Measurements from ENCODE around the gene TSC22D4. TPM values are rescaled to one million over a fixed set of nuclear protein-coding genes. Genes with fewer than 3 reads are reported as not detected.

The TSC22D4 gene
- total and polyA plus RNA-seq, 2 experiments from 2014 or later, result 19.1 to 30.7 TPM

GRCh38 chr7:100425347-100425746, 53.7 kb downstream of the TSC22D4 start:
- H3K27ac ChIP-seq, result no peak overlapping the region
- no peak overlapping the region for H3K9ac ChIP-seq
- no peaks in the 10 kb centered on the region for H3K9me3 ChIP-seq (ENCODE audit: low read depth)
- H3K4me1 ChIP-seq (ENCODE audit: insufficient read depth), result no peaks in the 10 kb centered on the region
- WGBS, 2 experiments (ENCODE audit: low coverage in 1 of 2, low lambda C conversion rate in 2 of 2, missing lambda C conversion rate in 2 of 2), result 0% methylated on average over 1 of the region's 1 CpG
- no peak overlapping the region for H3K4me3 ChIP-seq
- H2AFZ ChIP-seq, result no peak overlapping the region
- H3K36me3 ChIP-seq (ENCODE audit: low read depth), result no peaks in the 10 kb centered on the region
- H3K79me2 ChIP-seq (ENCODE audit: insufficient read depth), result peaks cover 6% of the 10 kb centered on the region
- DNase-seq, result no peak
- no peaks in the 10 kb centered on the region for H3F3A ChIP-seq (ENCODE audit: insufficient read depth)
- H4K20me1 ChIP-seq (ENCODE audit: insufficient read depth), result no peaks in the 10 kb centered on the region
- H3K9me2 ChIP-seq (ENCODE audit: insufficient read depth), result no peaks in the 10 kb centered on the region
- in situ Hi-C loops (cut with MboI), result no loop called here
- H3K4me2 ChIP-seq (ENCODE audit: unreplicated experiment), result no peak overlapping the region
- TF ChIP-seq EZH2 (IDR thresholded peaks at IDR 0.05; ENCODE audit: insufficient read depth, poor library complexity, severe bottlenecking), result no peak
- TF ChIP-seq EZH2phosphoT487 (IDR thresholded peaks at IDR 0.05; ENCODE audit: insufficient read depth, low read depth), result no peak
- no peaks in the 10 kb centered on the region for H3K27me3 ChIP-seq (replicated peaks; ENCODE audit: insufficient read depth)

GRCh38 chr7:100423315-100423714, 55.7 kb downstream of the TSC22D4 start:
- Histone ChIP-seq H3K4me1 (ENCODE audit: insufficient read depth) (no peaks in the 10 kb centered on the region), H3K9me3 (ENCODE audit: low read depth) (no peaks in the 10 kb centered on the region), H3K9me2 (ENCODE audit: insufficient read depth) (no peaks in the 10 kb centered on the region), H3K9ac (no peak overlapping the region), H3K27ac (no peak overlapping the region), H3K4me3 (no peak overlapping the region), H3K79me2 (ENCODE audit: insufficient read depth) (no peaks in the 10 kb centered on the region), H4K20me1 (ENCODE audit: insufficient read depth) (no peaks in the 10 kb centered on the region), H3F3A (ENCODE audit: insufficient read depth) (no peaks in the 10 kb centered on the region), H3K36me3 (ENCODE audit: low read depth) (no peaks in the 10 kb centered on the region), H3K4me2 (ENCODE audit: unreplicated experiment) (no peak overlapping the region), H3K27me3 (replicated peaks; ENCODE audit: insufficient read depth) (no peaks in the 10 kb centered on the region), H2AFZ (no peak overlapping the region)
- 71 to 72% methylated on average over 6 of the region's 6 CpGs for WGBS, 2 experiments (ENCODE audit: low coverage in 1 of 2, low lambda C conversion rate in 2 of 2, missing lambda C conversion rate in 2 of 2)
- in situ Hi-C loops (cut with MboI), result no loop called here
- TF ChIP-seq EZH2 (IDR thresholded peaks at IDR 0.05; ENCODE audit: insufficient read depth, poor library complexity, severe bottlenecking) (no peak), EZH2phosphoT487 (IDR thresholded peaks at IDR 0.05; ENCODE audit: insufficient read depth, low read depth) (no peak)
- DNase-seq, result no peak

- Histone ChIP-seq H3K9me2 (ENCODE audit: insufficient read depth) (no peaks in the 10 kb centered on the region), H3K9me3 (ENCODE audit: low read depth) (no peaks in the 10 kb centered on the region), H3K9ac (no peak overlapping the region), H4K20me1 (ENCODE audit: insufficient read depth) (no peaks in the 10 kb centered on the region), H3K4me2 (ENCODE audit: unreplicated experiment) (no peak overlapping the region), H3K36me3 (ENCODE audit: low read depth) (no peaks in the 10 kb centered on the region), H3K4me1 (ENCODE audit: insufficient read depth) (no peaks in the 10 kb centered on the region), H3K27me3 (replicated peaks; ENCODE audit: insufficient read depth) (no peaks in the 10 kb centered on the region), H3K4me3 (no peak overlapping the region), H3K27ac (no peak overlapping the region), H3F3A (ENCODE audit: insufficient read depth) (no peaks in the 10 kb centered on the region), H2AFZ (no peak overlapping the region), H3K79me2 (ENCODE audit: insufficient read depth) (no peaks in the 10 kb centered on the region)
- no peak for DNase-seq
- TF ChIP-seq EZH2phosphoT487 (IDR thresholded peaks at IDR 0.05; ENCODE audit: insufficient read depth, low read depth) (no peak), EZH2 (IDR thresholded peaks at IDR 0.05; ENCODE audit: insufficient read depth, poor library complexity, severe bottlenecking) (no peak)
- 75 to 82% methylated on average over 1 of the region's 1 CpG for WGBS, 2 experiments (ENCODE audit: low coverage in 1 of 2, low lambda C conversion rate in 2 of 2, missing lambda C conversion rate in 2 of 2)
- in situ Hi-C loops (cut with MboI), result no loop called here
These were observed 59.3 kb downstream of the TSC22D4 start for GRCh38 chr7:100419660-100420226.

- Histone ChIP-seq H2AFZ (no peak overlapping the region), H3K9me2 (ENCODE audit: insufficient read depth) (no peaks in the 10 kb centered on the region), H3K4me2 (ENCODE audit: unreplicated experiment) (no peak overlapping the region), H3K79me2 (ENCODE audit: insufficient read depth) (no peaks in the 10 kb centered on the region), H3K4me1 (ENCODE audit: insufficient read depth) (no peaks in the 10 kb centered on the region), H3K9me3 (ENCODE audit: low read depth) (no peaks in the 10 kb centered on the region), H3K9ac (no peak overlapping the region), H3K4me3 (no peak overlapping the region), H3K36me3 (ENCODE audit: low read depth) (no peaks in the 10 kb centered on the region), H4K20me1 (ENCODE audit: insufficient read depth) (no peaks in the 10 kb centered on the region), H3K27me3 (replicated peaks; ENCODE audit: insufficient read depth) (no peaks in the 10 kb centered on the region), H3F3A (ENCODE audit: insufficient read depth) (no peaks in the 10 kb centered on the region), H3K27ac (no peak overlapping the region)
- DNase-seq, result no peak
- in situ Hi-C loops (cut with MboI), result no loop called here
- 77 to 95% methylated on average over 1 of the region's 1 CpG for WGBS, 2 experiments (ENCODE audit: low coverage in 1 of 2, low lambda C conversion rate in 2 of 2, missing lambda C conversion rate in 2 of 2)
- TF ChIP-seq EZH2phosphoT487 (IDR thresholded peaks at IDR 0.05; ENCODE audit: insufficient read depth, low read depth) (no peak), EZH2 (IDR thresholded peaks at IDR 0.05; ENCODE audit: insufficient read depth, poor library complexity, severe bottlenecking) (no peak)
These were observed 59.9 kb downstream of the TSC22D4 start for GRCh38 chr7:100418930-100419659.

Other genes starting within 250 kb of the TSC22D4 start
- not detected in 2 replicates for gene SPDYE3, start 171.5 kb downstream of the TSC22D4 start, total RNA-seq (2014; rRNA removed; shearing (Covaris generic))
- gene SPDYE3, start 171.5 kb downstream of the TSC22D4 start, polyA plus RNA-seq (2016; fragmentation: Nextera tagmentation; extraction: Ambion mirVana), result 3.5 and 3.8 TPM in 2 replicates
- 10.8 and 21.8 TPM in 2 replicates for gene PILRB, start 121.1 kb downstream of the TSC22D4 start, total RNA-seq (2014; rRNA removed; shearing (Covaris generic))
- gene PILRB, start 121.1 kb downstream of the TSC22D4 start, polyA plus RNA-seq (2016; fragmentation: Nextera tagmentation; extraction: Ambion mirVana), result 7.6 and 10.7 TPM in 2 replicates
- not detected in 2 replicates for gene PILRA, start 105.7 kb downstream of the TSC22D4 start, total RNA-seq (2014; rRNA removed; shearing (Covaris generic))
- gene PILRA, start 105.7 kb downstream of the TSC22D4 start, polyA plus RNA-seq (2016; fragmentation: Nextera tagmentation; extraction: Ambion mirVana), result 1.7 TPM in 2 replicates
- gene ZCWPW1, start 50.5 kb downstream of the TSC22D4 start, total RNA-seq (2014; rRNA removed; shearing (Covaris generic)), result 0.89 and 1.9 TPM in 2 replicates
- 3.6 and 4.2 TPM in 2 replicates for gene ZCWPW1, start 50.5 kb downstream of the TSC22D4 start, polyA plus RNA-seq (2016; fragmentation: Nextera tagmentation; extraction: Ambion mirVana)
- gene MEPCE, start 49.4 kb downstream of the TSC22D4 start, total RNA-seq (2014; rRNA removed; shearing (Covaris generic)), result 24.2 and 27.2 TPM in 2 replicates
- 7.7 and 8.0 TPM in 2 replicates for gene MEPCE, start 49.4 kb downstream of the TSC22D4 start, polyA plus RNA-seq (2016; fragmentation: Nextera tagmentation; extraction: Ambion mirVana)
- gene PPP1R35, start 42.7 kb downstream of the TSC22D4 start, total RNA-seq (2014; rRNA removed; shearing (Covaris generic)), result 11.9 and 15.8 TPM in 2 replicates
- 15.7 and 20.0 TPM in 2 replicates for gene PPP1R35, start 42.7 kb downstream of the TSC22D4 start, polyA plus RNA-seq (2016; fragmentation: Nextera tagmentation; extraction: Ambion mirVana)
- gene SPACDR, start 15.0 kb downstream of the TSC22D4 start, total RNA-seq (2014; rRNA removed; shearing (Covaris generic)), result not detected in 2 replicates
- gene SPACDR, start 15.0 kb downstream of the TSC22D4 start, polyA plus RNA-seq (2016; fragmentation: Nextera tagmentation; extraction: Ambion mirVana), result 0.50 TPM in 1 of 2 replicates, not detected in the other
- gene NYAP1, start 4.7 kb upstream of the TSC22D4 start, total RNA-seq (2014; rRNA removed; shearing (Covaris generic)), result not detected in 2 replicates
- not detected in 2 replicates for gene NYAP1, start 4.7 kb upstream of the TSC22D4 start, polyA plus RNA-seq (2016; fragmentation: Nextera tagmentation; extraction: Ambion mirVana)
- 4.8 and 4.9 TPM in 2 replicates for gene AGFG2, start 60.0 kb upstream of the TSC22D4 start, total RNA-seq (2014; rRNA removed; shearing (Covaris generic))
- 6.5 and 7.3 TPM in 2 replicates for gene AGFG2, start 60.0 kb upstream of the TSC22D4 start, polyA plus RNA-seq (2016; fragmentation: Nextera tagmentation; extraction: Ambion mirVana)
- gene SAP25, start 94.7 kb upstream of the TSC22D4 start, total RNA-seq (2014; rRNA removed; shearing (Covaris generic)), result not detected in 2 replicates
- gene SAP25, start 94.7 kb upstream of the TSC22D4 start, polyA plus RNA-seq (2016; fragmentation: Nextera tagmentation; extraction: Ambion mirVana), result 0.42 TPM in 1 of 2 replicates, not detected in the other
- gene LRCH4, start 106.9 kb upstream of the TSC22D4 start, total RNA-seq (2014; rRNA removed; shearing (Covaris generic)), result 13.6 and 29.2 TPM in 2 replicates
- 11.0 and 12.9 TPM in 2 replicates for gene LRCH4, start 106.9 kb upstream of the TSC22D4 start, polyA plus RNA-seq (2016; fragmentation: Nextera tagmentation; extraction: Ambion mirVana)
- gene FBXO24, start 107.1 kb upstream of the TSC22D4 start, total RNA-seq (2014; rRNA removed; shearing (Covaris generic)), result 0.43 and 0.89 TPM in 2 replicates
- gene FBXO24, start 107.1 kb upstream of the TSC22D4 start, polyA plus RNA-seq (2016; fragmentation: Nextera tagmentation; extraction: Ambion mirVana), result 0.11 and 0.38 TPM in 2 replicates
- gene PCOLCE, start 123.1 kb upstream of the TSC22D4 start, total RNA-seq (2014; rRNA removed; shearing (Covaris generic)), result 211 and 267 TPM in 2 replicates
- gene PCOLCE, start 123.1 kb upstream of the TSC22D4 start, polyA plus RNA-seq (2016; fragmentation: Nextera tagmentation; extraction: Ambion mirVana), result 536 and 544 TPM in 2 replicates
- gene MOSPD3, start 133.3 kb upstream of the TSC22D4 start, total RNA-seq (2014; rRNA removed; shearing (Covaris generic)), result 14.0 and 17.5 TPM in 2 replicates
- 26.5 and 27.1 TPM in 2 replicates for gene MOSPD3, start 133.3 kb upstream of the TSC22D4 start, polyA plus RNA-seq (2016; fragmentation: Nextera tagmentation; extraction: Ambion mirVana)
- gene TFR2, start 162.3 kb upstream of the TSC22D4 start, total RNA-seq (2014; rRNA removed; shearing (Covaris generic)), result 0.11 and 0.51 TPM in 2 replicates
- 0.28 and 0.79 TPM in 2 replicates for gene TFR2, start 162.3 kb upstream of the TSC22D4 start, polyA plus RNA-seq (2016; fragmentation: Nextera tagmentation; extraction: Ambion mirVana)
- gene ACTL6B, start 177.2 kb upstream of the TSC22D4 start, total RNA-seq (2014; rRNA removed; shearing (Covaris generic)), result not detected in 2 replicates
- not detected in 2 replicates for gene ACTL6B, start 177.2 kb upstream of the TSC22D4 start, polyA plus RNA-seq (2016; fragmentation: Nextera tagmentation; extraction: Ambion mirVana)
- gene GNB2, start 194.5 kb upstream of the TSC22D4 start, total RNA-seq (2014; rRNA removed; shearing (Covaris generic)), result 65.6 and 89.8 TPM in 2 replicates
- gene GNB2, start 194.5 kb upstream of the TSC22D4 start, polyA plus RNA-seq (2016; fragmentation: Nextera tagmentation; extraction: Ambion mirVana), result 130 and 132 TPM in 2 replicates
- gene GIGYF1, start 215.0 kb upstream of the TSC22D4 start, total RNA-seq (2014; rRNA removed; shearing (Covaris generic)), result 15.6 and 19.5 TPM in 2 replicates
- gene GIGYF1, start 215.0 kb upstream of the TSC22D4 start, polyA plus RNA-seq (2016; fragmentation: Nextera tagmentation; extraction: Ambion mirVana), result 6.4 and 7.4 TPM in 2 replicates
- gene POP7, start 226.9 kb upstream of the TSC22D4 start, total RNA-seq (2014; rRNA removed; shearing (Covaris generic)), result 31.3 and 35.2 TPM in 2 replicates
- 63.4 and 67.9 TPM in 2 replicates for gene POP7, start 226.9 kb upstream of the TSC22D4 start, polyA plus RNA-seq (2016; fragmentation: Nextera tagmentation; extraction: Ambion mirVana)
- gene EPO, start 241.3 kb upstream of the TSC22D4 start, total RNA-seq (2014; rRNA removed; shearing (Covaris generic)), result not detected in 2 replicates
- not detected in 2 replicates for gene EPO, start 241.3 kb upstream of the TSC22D4 start, polyA plus RNA-seq (2016; fragmentation: Nextera tagmentation; extraction: Ambion mirVana)

All from GM23248 (cell line).